Measurements from ENCODE around the gene AEBP1. TPM values are rescaled to one million over a fixed set of nuclear protein-coding genes. Genes with fewer than 3 reads are reported as not detected.
A peak's percentile ranks its signal among the peaks of the same experiment; 100 is the strongest.

Gene AEBP1
- total and polyA plus RNA-seq, 2 donors (not counting 1 experiment from before 2014, with no cell fraction given), result 44.4 to 133 TPM

DNA sequence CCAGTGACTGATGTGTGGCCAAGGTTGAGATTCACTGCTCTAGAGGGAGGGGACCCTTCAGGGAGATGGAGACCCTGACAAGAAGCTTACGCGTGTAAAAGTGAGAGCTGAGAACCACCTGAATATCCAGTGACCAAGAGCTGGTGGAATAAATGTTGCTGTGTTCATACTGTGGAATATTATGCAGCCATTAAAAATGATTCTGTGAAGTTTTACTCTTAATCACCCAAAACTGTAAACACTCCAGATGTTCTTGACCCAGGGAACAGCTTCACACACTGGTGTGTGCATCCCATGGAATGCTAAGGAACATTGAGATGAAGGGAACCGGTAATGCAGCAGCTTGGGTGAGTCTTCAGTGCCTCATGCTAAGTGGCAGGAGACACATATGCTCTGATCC lies 17.5 kb upstream of the AEBP1 start:
- Histone ChIP-seq H3K4me1 (ENCODE audit: control insufficient read depth, extremely low read depth, insufficient read depth, low read length) (peaks cover 14% of the 10 kb centered on the region), H3K36me3 (ENCODE audit: control insufficient read depth, insufficient read depth, low read length) (no peaks in the 10 kb centered on the region), H3K27ac (ENCODE audit: insufficient read depth, low read length) (peak overlapping the region; percentile 95)

DNA sequence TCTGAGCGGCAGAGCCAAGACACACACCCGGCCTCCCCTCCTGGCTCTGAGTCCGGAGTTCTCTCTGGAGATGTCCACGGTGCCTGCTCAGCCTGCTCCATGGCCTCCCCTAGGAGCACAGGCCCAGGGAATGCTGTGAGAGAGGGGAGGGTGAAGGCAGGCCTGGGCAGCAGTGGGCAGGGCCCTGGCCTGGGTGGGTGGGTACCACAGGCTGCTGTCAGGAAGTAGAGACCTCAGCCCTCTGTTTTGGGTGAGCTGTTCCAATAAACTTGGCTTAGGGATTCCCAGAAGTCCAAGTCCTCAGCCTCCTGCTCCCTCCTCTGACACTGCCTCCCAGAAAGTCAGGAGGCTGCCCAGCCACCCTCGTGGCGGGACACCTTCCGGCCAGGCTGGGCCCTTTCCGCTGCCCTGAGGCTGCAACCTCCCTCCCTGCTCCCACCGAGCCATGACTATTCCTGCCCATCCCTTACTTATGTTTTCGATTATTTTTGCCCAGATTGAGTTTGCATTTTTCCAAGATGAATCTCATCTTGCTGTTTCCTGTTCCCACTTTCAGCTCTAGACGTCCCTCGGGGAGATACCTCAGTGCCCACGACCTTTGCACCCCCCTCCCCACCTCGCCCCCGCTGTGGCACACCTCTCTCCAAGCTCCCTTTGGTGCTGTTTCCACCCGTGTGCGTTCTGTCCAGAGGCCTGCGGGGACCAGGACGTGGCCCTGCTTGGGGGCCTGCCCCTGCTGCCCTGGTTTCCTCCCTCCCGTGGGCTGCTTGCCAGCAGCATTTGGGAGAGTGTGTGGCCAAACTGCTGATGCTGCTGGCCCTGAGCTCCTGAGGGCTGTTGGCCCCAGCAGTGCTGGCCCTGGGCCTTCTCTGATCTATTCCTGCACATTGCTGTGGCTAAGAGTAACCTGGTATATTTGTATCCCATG lies 16.0 kb upstream of the AEBP1 start:
- Histone ChIP-seq H3K4me3 (replicated peaks in 1 of 4; ENCODE audit: control extremely low read depth in 1 of 4, insufficient read depth in 1 of 4, low read depth in 3 of 4, low read length in 4 of 4) (peak overlapping the region in 1 of 4 experiments; percentile 17), H4K20me1 (ENCODE audit: control insufficient read depth, extremely low read depth, insufficient read depth, low read length) (no peaks in the 10 kb centered on the region), H2AFZ (ENCODE audit: low read length) (peak overlapping the region; percentile 13), H3K4me2 (ENCODE audit: extremely low read depth, insufficient read depth, low read length) (peak overlapping the region; percentile 51), H3K9me3 (ENCODE audit: control insufficient read depth, insufficient read depth, low read depth, low read length) (no peaks in the 10 kb centered on the region), H3K4me1 (ENCODE audit: control insufficient read depth, extremely low read depth, insufficient read depth, low read length) (peaks cover 14% of the 10 kb centered on the region), H3K79me2 (ENCODE audit: control insufficient read depth, insufficient read depth, low read length) (no peaks in the 10 kb centered on the region), H3K27me3 (ENCODE audit: control insufficient read depth, insufficient read depth, low read length) (no peaks in the 10 kb centered on the region), H3K9ac (ENCODE audit: insufficient read depth, low read length) (peak overlapping the region; percentile 58), H3K27ac (ENCODE audit: insufficient read depth, low read length) (peak overlapping the region; percentile 95), H3K36me3 (ENCODE audit: control insufficient read depth, insufficient read depth, low read length) (no peaks in the 10 kb centered on the region)
- TF ChIP-seq, protein P1, sequence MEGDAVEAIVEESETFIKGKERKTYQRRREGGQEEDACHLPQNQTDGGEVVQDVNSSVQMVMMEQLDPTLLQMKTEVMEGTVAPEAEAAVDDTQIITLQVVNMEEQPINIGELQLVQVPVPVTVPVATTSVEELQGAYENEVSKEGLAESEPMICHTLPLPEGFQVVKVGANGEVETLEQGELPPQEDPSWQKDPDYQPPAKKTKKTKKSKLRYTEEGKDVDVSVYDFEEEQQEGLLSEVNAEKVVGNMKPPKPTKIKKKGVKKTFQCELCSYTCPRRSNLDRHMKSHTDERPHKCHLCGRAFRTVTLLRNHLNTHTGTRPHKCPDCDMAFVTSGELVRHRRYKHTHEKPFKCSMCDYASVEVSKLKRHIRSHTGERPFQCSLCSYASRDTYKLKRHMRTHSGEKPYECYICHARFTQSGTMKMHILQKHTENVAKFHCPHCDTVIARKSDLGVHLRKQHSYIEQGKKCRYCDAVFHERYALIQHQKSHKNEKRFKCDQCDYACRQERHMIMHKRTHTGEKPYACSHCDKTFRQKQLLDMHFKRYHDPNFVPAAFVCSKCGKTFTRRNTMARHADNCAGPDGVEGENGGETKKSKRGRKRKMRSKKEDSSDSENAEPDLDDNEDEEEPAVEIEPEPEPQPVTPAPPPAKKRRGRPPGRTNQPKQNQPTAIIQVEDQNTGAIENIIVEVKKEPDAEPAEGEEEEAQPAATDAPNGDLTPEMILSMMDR (conservative IDR thresholded peaks at IDR 0.05 in 1 of 2, IDR thresholded peaks at IDR 0.05 in 1 of 2; ENCODE audit: low read depth in 1 of 2, low read length in 2 of 2), result no peak
- DNase-seq (ENCODE audit: low read depth in 2 of 2), result peak; percentile 65 to 89

More for the DNA sequence above, 17.5 kb upstream of the AEBP1 start:
- Histone ChIP-seq H3K4me2 (ENCODE audit: extremely low read depth, insufficient read depth, low read length) (no peak overlapping the region), H3K9ac (ENCODE audit: insufficient read depth, low read length) (no peak overlapping the region), H3K27me3 (ENCODE audit: control insufficient read depth, insufficient read depth, low read length) (no peaks in the 10 kb centered on the region), H3K79me2 (ENCODE audit: control insufficient read depth, insufficient read depth, low read length) (no peaks in the 10 kb centered on the region), H2AFZ (ENCODE audit: low read length) (no peak overlapping the region), H3K9me3 (ENCODE audit: control insufficient read depth, insufficient read depth, low read depth, low read length) (no peaks in the 10 kb centered on the region), H3K4me3 (replicated peaks in 1 of 4; ENCODE audit: control extremely low read depth in 1 of 4, insufficient read depth in 1 of 4, low read depth in 3 of 4, low read length in 4 of 4) (no peak overlapping the region), H4K20me1 (ENCODE audit: control insufficient read depth, extremely low read depth, insufficient read depth, low read length) (no peaks in the 10 kb centered on the region)
- no peak for TF ChIP-seq EZH2 (IDR thresholded peaks at IDR 0.05; ENCODE audit: low read length, missing control alignments)
- TF ChIP-seq, protein P1 (conservative IDR thresholded peaks at IDR 0.05 in 1 of 2, IDR thresholded peaks at IDR 0.05 in 1 of 2; ENCODE audit: low read depth in 1 of 2, low read length in 2 of 2), result no peak
- DNase-seq (ENCODE audit: low read depth in 2 of 2), result no peak

DNA sequence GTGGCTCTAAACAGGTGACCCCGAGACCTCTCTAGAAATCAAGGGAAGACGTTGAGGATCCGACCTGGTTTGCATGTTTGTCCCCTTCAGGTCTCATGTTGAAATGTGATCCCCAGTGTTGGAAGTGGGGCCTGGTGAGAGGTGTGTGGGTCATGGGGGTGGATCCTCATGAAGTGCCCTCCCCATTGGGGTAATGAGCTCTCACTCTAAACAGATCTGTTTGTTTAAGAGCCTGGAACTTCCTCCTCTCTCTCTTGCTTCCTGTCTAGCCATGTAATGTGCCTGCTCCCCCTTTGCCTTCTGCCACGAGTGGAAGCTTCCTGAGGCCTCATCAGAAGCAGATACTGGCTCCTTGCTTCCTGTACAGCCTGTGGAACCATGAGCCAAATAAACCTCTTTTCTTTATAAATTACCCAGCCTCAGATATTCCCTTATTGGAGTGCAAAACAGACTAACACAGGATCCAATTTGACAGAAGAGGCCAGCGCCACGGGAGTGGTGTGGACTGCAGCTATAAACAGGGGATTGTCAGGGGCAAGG lies 11.0 kb upstream of the AEBP1 start:
- TF ChIP-seq EZH2 (IDR thresholded peaks at IDR 0.05; ENCODE audit: low read length, missing control alignments), result no peak
- TF ChIP-seq, protein P1 (conservative IDR thresholded peaks at IDR 0.05 in 1 of 2, IDR thresholded peaks at IDR 0.05 in 1 of 2; ENCODE audit: low read depth in 1 of 2, low read length in 2 of 2), result no peak
- Histone ChIP-seq H3K9ac (ENCODE audit: insufficient read depth, low read length) (no peak overlapping the region), H3K27ac (ENCODE audit: insufficient read depth, low read length) (no peak overlapping the region)

More for the DNA sequence above, 11.0 kb upstream of the AEBP1 start:
- no peak overlapping the region for H2AFZ ChIP-seq (ENCODE audit: low read length)
- no peaks in the 10 kb centered on the region for H3K9me3 ChIP-seq (ENCODE audit: control insufficient read depth, insufficient read depth, low read depth, low read length)
- H3K36me3 ChIP-seq (ENCODE audit: control insufficient read depth, insufficient read depth, low read length), result no peaks in the 10 kb centered on the region
- H4K20me1 ChIP-seq (ENCODE audit: control insufficient read depth, extremely low read depth, insufficient read depth, low read length), result no peaks in the 10 kb centered on the region
- H3K4me2 ChIP-seq (ENCODE audit: extremely low read depth, insufficient read depth, low read length), result no peak overlapping the region
- peaks cover 4% of the 10 kb centered on the region for H3K4me1 ChIP-seq (ENCODE audit: control insufficient read depth, extremely low read depth, insufficient read depth, low read length)
- no peak overlapping the region for H3K4me3 ChIP-seq (replicated peaks in 1 of 4; ENCODE audit: control extremely low read depth in 1 of 4, insufficient read depth in 1 of 4, low read depth in 3 of 4, low read length in 4 of 4)
- no peaks in the 10 kb centered on the region for H3K79me2 ChIP-seq (ENCODE audit: control insufficient read depth, insufficient read depth, low read length)
- H3K27me3 ChIP-seq (ENCODE audit: control insufficient read depth, insufficient read depth, low read length), result no peaks in the 10 kb centered on the region
- no peak for DNase-seq (ENCODE audit: low read depth in 2 of 2)

All from fibroblast of lung (primary cell).